GM18507 (cell line): ENCODE measurements around the gene ANKS1B.
"Not testable (repeated sequence)": the region's sequence is repeated elsewhere in the genome, so short reads cannot be mapped to it uniquely, and the experiment has no call there.

Experiments
- DNase-seq: peaks from one replicate; pipeline ENCODE4 v3.0.0; 2011; ENCODE audit warnings: low read depth; ENCODE audit not compliant: insufficient read length; ENCODE audit errors: extremely low spot score
- FAIRE-seq: peaks from 2 replicates; lab custom pipeline; 2011; peaks lifted over from hg19 to GRCh38; lab: Jason Lieb, UNC

Gene ANKS1B

GRCh38 chr12:99771659-99772058 is 213.1 kb downstream of the ANKS1B start:
- DNase-seq (no peak), FAIRE-seq (no peak)

- DNase-seq (no peak), FAIRE-seq (no peak)
These were observed 215.2 kb downstream of the ANKS1B start for GRCh38 chr12:99769396-99769980.

- FAIRE-seq = no peak
- no peak for DNase-seq
These were observed 216.0 kb downstream of the ANKS1B start for GRCh38 chr12:99768758-99769157.

- FAIRE-seq (no peak), DNase-seq (no peak)
These were observed 216.9 kb downstream of the ANKS1B start for GRCh38 chr12:99767809-99768208.

- FAIRE-seq (no peak), DNase-seq (no peak)
These were observed 218.3 kb downstream of the ANKS1B start for GRCh38 chr12:99766408-99766807.

- DNase-seq (no peak), FAIRE-seq (no peak)
These were observed 219.1 kb downstream of the ANKS1B start for GRCh38 chr12:99765469-99766114.

- FAIRE-seq = no peak
- DNase-seq = no peak
These were observed 225.3 kb downstream of the ANKS1B start for GRCh38 chr12:99759444-99759843.

GRCh38 chr12:99758997-99759396 is 225.7 kb downstream of the ANKS1B start:
- FAIRE-seq = no peak
- DNase-seq = no peak

GRCh38 chr12:99752740-99753139 is 232.0 kb downstream of the ANKS1B start:
- DNase-seq = no peak
- FAIRE-seq = no peak

- DNase-seq (no peak), FAIRE-seq (no peak)
These were observed 238.2 kb downstream of the ANKS1B start for GRCh38 chr12:99746538-99746937.

- DNase-seq (no peak), FAIRE-seq (no peak)
These were observed 238.8 kb downstream of the ANKS1B start for GRCh38 chr12:99745895-99746294.

GRCh38 chr12:99745121-99745520 is 239.6 kb downstream of the ANKS1B start:
- FAIRE-seq (no peak), DNase-seq (no peak)

- no peak for DNase-seq
- no peak for FAIRE-seq
These were observed 247.9 kb downstream of the ANKS1B start for GRCh38 chr12:99736760-99737269.

GRCh38 chr12:99732131-99732530 is 252.6 kb downstream of the ANKS1B start:
- DNase-seq = no peak
- no peak for FAIRE-seq

- DNase-seq = no peak
- no peak for FAIRE-seq
These were observed 261.8 kb downstream of the ANKS1B start for GRCh38 chr12:99722690-99723486.

- FAIRE-seq (no peak), DNase-seq (no peak)
These were observed 262.9 kb downstream of the ANKS1B start for GRCh38 chr12:99721715-99722275.

- not testable (repeated sequence) for FAIRE-seq
These were observed 264.7 kb downstream of the ANKS1B start for GRCh38 chr12:99720083-99720465.

GRCh38 chr12:99719411-99720082 is 265.2 kb downstream of the ANKS1B start:
- DNase-seq, FAIRE-seq: not testable (repeated sequence)

More at GRCh38 chr12:99720083-99720465, 264.7 kb downstream of the ANKS1B start:
- not testable (repeated sequence) for DNase-seq

GRCh38 chr12:99715841-99716510 is 268.8 kb downstream of the ANKS1B start:
- DNase-seq, FAIRE-seq: not testable (repeated sequence)
